ENCODE measurements around the gene ADORA2B.

DNA sequence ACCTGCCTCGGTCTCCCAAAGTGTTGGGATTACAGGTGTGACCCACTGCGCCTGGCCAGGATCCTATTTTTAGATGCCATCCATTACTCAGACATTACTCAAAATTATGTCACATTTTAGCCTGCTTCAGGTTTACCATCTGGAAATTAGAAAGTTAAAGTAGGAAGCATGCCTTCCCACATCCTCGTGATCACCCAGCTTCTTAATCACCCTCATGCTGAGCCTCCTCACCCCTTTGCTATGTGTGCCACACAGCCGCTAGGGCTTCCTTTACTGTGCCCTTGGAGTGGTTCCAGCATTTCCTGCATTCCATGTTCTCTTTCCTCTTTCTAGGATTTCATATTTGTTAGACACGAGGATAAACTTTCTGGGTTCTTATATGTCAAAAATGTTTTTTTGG, 9.3 kb downstream of the ADORA2B start:
- TF ChIP-seq CTCF (IDR thresholded peaks at IDR 0.05; ENCODE audit: low read depth, low read length) (no peak), EZH2phosphoT487 (IDR thresholded peaks at IDR 0.05; ENCODE audit: low read depth) (no peak)

Measured in OCI-LY3 (cell line).